ENCODE measurements around the gene BDP1.
"Not testable (repeated sequence)": the region's sequence is repeated elsewhere in the genome, so short reads cannot be mapped to it uniquely, and the experiment has no call there.

The BDP1 gene

GRCh38 chr5:71471193-71471592 is 15.7 kb downstream of the BDP1 start:
- H3K36me3 ChIP-seq (ENCODE audit: control insufficient read depth in 1 of 2, insufficient read depth in 2 of 2, low read length in 2 of 2), result peaks cover 19 to 56% of the 10 kb centered on the region in 2 donors

DNA sequence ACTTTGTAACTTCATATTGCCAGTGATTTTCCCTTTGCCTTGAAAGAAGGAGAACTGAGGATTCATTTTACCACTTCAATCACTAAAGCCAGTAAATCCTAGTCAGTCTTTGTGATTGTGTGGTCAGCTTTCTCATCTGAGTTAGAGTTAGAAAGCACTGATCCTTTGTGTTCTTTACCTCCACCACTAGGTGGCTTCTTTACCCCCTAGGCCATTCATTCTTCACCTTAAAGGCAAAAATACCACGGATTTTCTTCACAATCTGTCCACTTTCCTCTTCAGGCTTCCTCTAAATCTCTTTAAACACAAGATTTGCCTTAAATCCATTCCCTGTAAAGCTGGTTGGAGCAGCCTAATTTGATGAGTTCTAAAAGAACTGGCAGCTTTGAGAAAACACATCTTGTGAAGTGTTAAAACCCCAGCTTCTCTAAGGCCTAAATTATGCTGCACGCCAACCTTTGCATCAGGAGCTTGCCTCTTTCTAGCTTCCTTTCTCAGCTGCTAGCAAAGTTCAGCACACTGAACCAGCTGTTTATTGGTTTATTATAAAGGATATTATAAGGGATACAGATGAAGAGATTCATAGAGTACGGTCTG is 20.4 kb downstream of the BDP1 start:
- H3K27me3 ChIP-seq (ENCODE audit: low read depth, low read length), result no peaks in the 10 kb centered on the region
- peaks cover 14 to 30% of the 10 kb centered on the region in 2 donors for H3K36me3 ChIP-seq (ENCODE audit: control insufficient read depth in 1 of 2, insufficient read depth in 2 of 2, low read length in 2 of 2)
- H3K27ac ChIP-seq (ENCODE audit: low read length), result no peak overlapping the region
- no peaks in the 10 kb centered on the region for H3K9me3 ChIP-seq (ENCODE audit: control insufficient read depth in 1 of 2, low read length in 2 of 2)
- H3K4me3 ChIP-seq (ENCODE audit: low read depth in 1 of 2, low read length in 2 of 2), result no peak overlapping the region
- no peaks in the 10 kb centered on the region for H3K4me1 ChIP-seq (ENCODE audit: control insufficient read depth in 1 of 2, insufficient read depth in 2 of 2, low read length in 2 of 2)

More at GRCh38 chr5:71471193-71471592, 15.7 kb downstream of the BDP1 start:
- H3K9me3 ChIP-seq (ENCODE audit: control insufficient read depth in 1 of 2, low read length in 2 of 2), result no peaks in the 10 kb centered on the region
- H3K27me3 ChIP-seq (ENCODE audit: low read depth, low read length), result no peaks in the 10 kb centered on the region
- no peak overlapping the region for H3K27ac ChIP-seq (ENCODE audit: low read length)
- no peaks in the 10 kb centered on the region for H3K4me1 ChIP-seq (ENCODE audit: control insufficient read depth in 1 of 2, insufficient read depth in 2 of 2, low read length in 2 of 2)
- no peak overlapping the region for H3K4me3 ChIP-seq (ENCODE audit: low read depth in 1 of 2, low read length in 2 of 2)

- Histone ChIP-seq H3K4me3 (ENCODE audit: low read depth in 1 of 2, low read length in 2 of 2) (no peak overlapping the region), H3K27me3 (ENCODE audit: low read depth, low read length) (no peaks in the 10 kb centered on the region), H3K9me3 (ENCODE audit: control insufficient read depth in 1 of 2, low read length in 2 of 2) (no peaks in the 10 kb centered on the region), H3K36me3 (ENCODE audit: control insufficient read depth in 1 of 2, insufficient read depth in 2 of 2, low read length in 2 of 2) (peaks cover 28 to 30% of the 10 kb centered on the region in 2 donors), H3K27ac (ENCODE audit: low read length) (no peak overlapping the region), H3K4me1 (ENCODE audit: control insufficient read depth in 1 of 2, insufficient read depth in 2 of 2, low read length in 2 of 2) (peaks cover 7 to 8% of the 10 kb centered on the region in 2 donors)
These were observed 26.0 kb downstream of the BDP1 start for GRCh38 chr5:71481441-71481840.

GRCh38 chr5:71482132-71482531 is 26.7 kb downstream of the BDP1 start:
- H3K9me3 ChIP-seq (ENCODE audit: control insufficient read depth in 1 of 2, low read length in 2 of 2), result no peaks in the 10 kb centered on the region
- peaks cover 7 to 8% of the 10 kb centered on the region in 2 donors for H3K4me1 ChIP-seq (ENCODE audit: control insufficient read depth in 1 of 2, insufficient read depth in 2 of 2, low read length in 2 of 2)
- no peak overlapping the region for H3K4me3 ChIP-seq (ENCODE audit: low read depth in 1 of 2, low read length in 2 of 2)
- no peaks in the 10 kb centered on the region for H3K27me3 ChIP-seq (ENCODE audit: low read depth, low read length)
- H3K36me3 ChIP-seq (ENCODE audit: control insufficient read depth in 1 of 2, insufficient read depth in 2 of 2, low read length in 2 of 2), result peaks cover 28 to 36% of the 10 kb centered on the region in 2 donors
- H3K27ac ChIP-seq (ENCODE audit: low read length), result no peak overlapping the region

DNA sequence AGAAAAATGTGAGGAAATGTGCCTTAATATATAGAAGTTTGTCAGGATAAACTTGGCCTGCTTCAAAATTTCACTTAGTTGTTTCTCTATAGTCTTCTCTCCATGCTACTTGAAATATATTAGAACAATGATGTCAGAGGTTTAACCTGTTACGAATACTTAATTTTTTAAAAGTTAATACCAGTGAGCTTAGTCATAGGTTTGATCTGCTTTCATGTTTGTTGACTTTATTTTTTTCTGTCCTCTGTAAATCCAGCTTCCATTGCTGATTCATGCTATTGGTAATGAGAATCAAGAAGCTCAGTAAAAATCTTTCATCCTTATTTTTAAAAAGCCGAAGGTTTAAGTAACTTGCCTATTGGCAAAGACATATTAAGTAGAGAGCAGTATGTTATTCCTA is 27.9 kb downstream of the BDP1 start:
- H3K36me3 ChIP-seq (ENCODE audit: control insufficient read depth in 1 of 2, insufficient read depth in 2 of 2, low read length in 2 of 2), result peaks cover 39 to 44% of the 10 kb centered on the region in 2 donors
- no peaks in the 10 kb centered on the region for H3K9me3 ChIP-seq (ENCODE audit: control insufficient read depth in 1 of 2, low read length in 2 of 2)
- H3K27ac ChIP-seq (ENCODE audit: low read length), result no peak overlapping the region
- H3K27me3 ChIP-seq (ENCODE audit: low read depth, low read length), result no peaks in the 10 kb centered on the region
- H3K4me1 ChIP-seq (ENCODE audit: control insufficient read depth in 1 of 2, insufficient read depth in 2 of 2, low read length in 2 of 2), result peaks cover 7 to 8% of the 10 kb centered on the region in 2 donors
- no peak overlapping the region for H3K4me3 ChIP-seq (ENCODE audit: low read depth in 1 of 2, low read length in 2 of 2)

- no peak overlapping the region for H3K4me3 ChIP-seq (ENCODE audit: low read depth in 1 of 2, low read length in 2 of 2)
- H3K27ac ChIP-seq (ENCODE audit: low read length), result no peak overlapping the region
- no peaks in the 10 kb centered on the region for H3K27me3 ChIP-seq (ENCODE audit: low read depth, low read length)
- H3K4me1 ChIP-seq (ENCODE audit: control insufficient read depth in 1 of 2, insufficient read depth in 2 of 2, low read length in 2 of 2), result no peaks in the 10 kb centered on the region
- peaks cover 55 to 74% of the 10 kb centered on the region in 2 donors for H3K36me3 ChIP-seq (ENCODE audit: control insufficient read depth in 1 of 2, insufficient read depth in 2 of 2, low read length in 2 of 2)
- no peaks in the 10 kb centered on the region for H3K9me3 ChIP-seq (ENCODE audit: control insufficient read depth in 1 of 2, low read length in 2 of 2)
These were observed 37.6 kb downstream of the BDP1 start for GRCh38 chr5:71492817-71493615.

- H3K4me3 ChIP-seq (ENCODE audit: low read depth in 1 of 2, low read length in 2 of 2); H3K27me3 ChIP-seq (ENCODE audit: low read depth, low read length); H3K27ac ChIP-seq (ENCODE audit: low read length); H3K4me1 ChIP-seq (ENCODE audit: control insufficient read depth in 1 of 2, insufficient read depth in 2 of 2, low read length in 2 of 2); H3K9me3 ChIP-seq (ENCODE audit: control insufficient read depth in 1 of 2, low read length in 2 of 2): not testable (repeated sequence)
- peaks cover 49 to 74% of the 10 kb centered on the region in 2 donors for H3K36me3 ChIP-seq (ENCODE audit: control insufficient read depth in 1 of 2, insufficient read depth in 2 of 2, low read length in 2 of 2)
These were observed 38.8 kb downstream of the BDP1 start for GRCh38 chr5:71494202-71494601.

DNA sequence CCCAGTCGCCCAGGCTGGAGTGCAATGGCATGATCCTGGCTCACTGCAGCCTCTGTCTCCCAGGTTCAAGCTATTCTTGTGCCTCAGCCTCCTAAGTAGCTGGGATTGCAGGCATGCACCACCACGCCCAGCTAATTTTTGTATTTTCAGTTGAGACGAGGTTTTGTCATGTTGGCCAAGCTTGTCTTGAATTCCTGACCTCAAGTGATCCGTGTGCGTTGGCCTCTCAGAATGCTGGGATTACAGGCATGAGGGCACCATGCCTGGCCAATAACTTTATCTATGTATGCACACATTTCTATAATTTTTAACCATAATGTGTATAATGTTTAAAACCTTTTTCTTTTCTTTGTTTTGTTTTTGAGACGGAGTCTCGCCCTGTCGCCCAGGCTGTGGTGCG is 43.3 kb downstream of the BDP1 start:
- H3K36me3 ChIP-seq (ENCODE audit: control insufficient read depth in 1 of 2, insufficient read depth in 2 of 2, low read length in 2 of 2), result peaks cover 29 to 76% of the 10 kb centered on the region in 2 donors
- H3K9me3 ChIP-seq (ENCODE audit: control insufficient read depth in 1 of 2, low read length in 2 of 2); H3K4me1 ChIP-seq (ENCODE audit: control insufficient read depth in 1 of 2, insufficient read depth in 2 of 2, low read length in 2 of 2); H3K27me3 ChIP-seq (ENCODE audit: low read depth, low read length); H3K27ac ChIP-seq (ENCODE audit: low read length); H3K4me3 ChIP-seq (ENCODE audit: low read depth in 1 of 2, low read length in 2 of 2): not testable (repeated sequence)

DNA sequence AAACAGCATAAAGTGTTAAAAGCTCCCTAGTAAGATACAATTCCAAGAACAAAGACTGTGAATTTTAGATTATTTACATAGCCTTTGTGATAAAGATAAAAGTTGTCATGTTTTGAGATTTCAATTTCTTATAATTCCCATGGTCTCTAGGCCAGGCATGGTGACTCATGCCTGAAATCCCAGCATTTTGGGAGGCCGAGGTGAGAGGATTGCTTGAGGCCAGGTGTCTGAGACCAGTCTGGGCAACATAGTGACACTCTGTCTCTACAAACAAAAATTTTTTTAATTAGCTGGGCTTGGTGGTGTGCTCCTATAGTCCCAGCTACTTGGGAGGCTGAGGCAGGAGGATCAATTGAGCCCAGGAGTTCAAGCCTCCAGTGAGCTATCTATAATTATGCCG is 48.1 kb downstream of the BDP1 start:
- no peaks in the 10 kb centered on the region for H3K4me1 ChIP-seq (ENCODE audit: control insufficient read depth in 1 of 2, insufficient read depth in 2 of 2, low read length in 2 of 2)
- H3K36me3 ChIP-seq (ENCODE audit: control insufficient read depth in 1 of 2, insufficient read depth in 2 of 2, low read length in 2 of 2), result peaks cover 39 to 72% of the 10 kb centered on the region in 2 donors
- no peaks in the 10 kb centered on the region for H3K27me3 ChIP-seq (ENCODE audit: low read depth, low read length)
- H3K4me3 ChIP-seq (ENCODE audit: low read depth in 1 of 2, low read length in 2 of 2), result no peak overlapping the region
- H3K9me3 ChIP-seq (ENCODE audit: control insufficient read depth in 1 of 2, low read length in 2 of 2), result no peaks in the 10 kb centered on the region
- no peak overlapping the region for H3K27ac ChIP-seq (ENCODE audit: low read length)

- H3K4me3 ChIP-seq (ENCODE audit: low read depth in 1 of 2, low read length in 2 of 2), result no peak overlapping the region
- H3K9me3 ChIP-seq (ENCODE audit: control insufficient read depth in 1 of 2, low read length in 2 of 2), result no peaks in the 10 kb centered on the region
- no peak overlapping the region for H3K27ac ChIP-seq (ENCODE audit: low read length)
- peaks cover 23 to 64% of the 10 kb centered on the region in 2 donors for H3K36me3 ChIP-seq (ENCODE audit: control insufficient read depth in 1 of 2, insufficient read depth in 2 of 2, low read length in 2 of 2)
- no peaks in the 10 kb centered on the region for H3K27me3 ChIP-seq (ENCODE audit: low read depth, low read length)
- no peaks in the 10 kb centered on the region for H3K4me1 ChIP-seq (ENCODE audit: control insufficient read depth in 1 of 2, insufficient read depth in 2 of 2, low read length in 2 of 2)
These were observed 66.7 kb downstream of the BDP1 start for GRCh38 chr5:71522151-71522550.

DNA sequence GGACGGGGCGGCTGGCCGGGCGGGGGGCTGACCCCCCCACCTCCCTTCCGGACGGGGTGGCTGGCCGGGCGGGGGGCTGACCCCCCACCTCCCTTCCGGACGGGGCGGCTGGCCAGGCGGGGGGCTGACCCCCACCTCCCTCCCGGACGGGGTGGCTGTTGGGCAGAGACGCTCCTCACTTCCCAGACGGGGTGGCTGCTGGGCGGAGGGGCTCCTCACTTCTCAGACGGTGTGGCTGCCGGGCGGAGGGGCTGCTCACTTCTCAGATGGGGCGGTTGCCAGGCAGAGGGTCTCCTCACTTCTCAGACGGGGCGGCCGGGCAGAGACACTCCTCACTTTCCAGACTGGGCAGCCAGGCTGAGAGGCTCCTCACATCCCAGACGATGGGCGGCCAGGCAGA is 70.2 kb downstream of the BDP1 start:
- peaks cover 21 to 40% of the 10 kb centered on the region in 2 donors for H3K36me3 ChIP-seq (ENCODE audit: control insufficient read depth in 1 of 2, insufficient read depth in 2 of 2, low read length in 2 of 2)
- H3K4me1 ChIP-seq (ENCODE audit: control insufficient read depth in 1 of 2, insufficient read depth in 2 of 2, low read length in 2 of 2); H3K27me3 ChIP-seq (ENCODE audit: low read depth, low read length); H3K27ac ChIP-seq (ENCODE audit: low read length); H3K9me3 ChIP-seq (ENCODE audit: control insufficient read depth in 1 of 2, low read length in 2 of 2); H3K4me3 ChIP-seq (ENCODE audit: low read depth in 1 of 2, low read length in 2 of 2): not testable (repeated sequence)

All from muscle layer of duodenum (tissue), 2 donors.